GM19397 (cell line): ENCODE data around the gene PELO.
A peak's percentile ranks its signal among the peaks of the same experiment; 100 is the strongest.
"Not testable (repeated sequence)": the region's sequence is repeated elsewhere in the genome, so short reads cannot be mapped to it uniquely, and the experiment has no call there.

ENCODE experiments used
- ATAC-seq: cut with Tn5 transposase; IDR thresholded peaks from one replicate; pipeline ENCODE4 v1.9.1; 2021; ENCODE audit warnings: mild to moderate bottlenecking, moderate library complexity; ENCODE audit not compliant: unreplicated experiment

PELO gene, protein sequence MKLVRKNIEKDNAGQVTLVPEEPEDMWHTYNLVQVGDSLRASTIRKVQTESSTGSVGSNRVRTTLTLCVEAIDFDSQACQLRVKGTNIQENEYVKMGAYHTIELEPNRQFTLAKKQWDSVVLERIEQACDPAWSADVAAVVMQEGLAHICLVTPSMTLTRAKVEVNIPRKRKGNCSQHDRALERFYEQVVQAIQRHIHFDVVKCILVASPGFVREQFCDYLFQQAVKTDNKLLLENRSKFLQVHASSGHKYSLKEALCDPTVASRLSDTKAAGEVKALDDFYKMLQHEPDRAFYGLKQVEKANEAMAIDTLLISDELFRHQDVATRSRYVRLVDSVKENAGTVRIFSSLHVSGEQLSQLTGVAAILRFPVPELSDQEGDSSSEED

DNA sequence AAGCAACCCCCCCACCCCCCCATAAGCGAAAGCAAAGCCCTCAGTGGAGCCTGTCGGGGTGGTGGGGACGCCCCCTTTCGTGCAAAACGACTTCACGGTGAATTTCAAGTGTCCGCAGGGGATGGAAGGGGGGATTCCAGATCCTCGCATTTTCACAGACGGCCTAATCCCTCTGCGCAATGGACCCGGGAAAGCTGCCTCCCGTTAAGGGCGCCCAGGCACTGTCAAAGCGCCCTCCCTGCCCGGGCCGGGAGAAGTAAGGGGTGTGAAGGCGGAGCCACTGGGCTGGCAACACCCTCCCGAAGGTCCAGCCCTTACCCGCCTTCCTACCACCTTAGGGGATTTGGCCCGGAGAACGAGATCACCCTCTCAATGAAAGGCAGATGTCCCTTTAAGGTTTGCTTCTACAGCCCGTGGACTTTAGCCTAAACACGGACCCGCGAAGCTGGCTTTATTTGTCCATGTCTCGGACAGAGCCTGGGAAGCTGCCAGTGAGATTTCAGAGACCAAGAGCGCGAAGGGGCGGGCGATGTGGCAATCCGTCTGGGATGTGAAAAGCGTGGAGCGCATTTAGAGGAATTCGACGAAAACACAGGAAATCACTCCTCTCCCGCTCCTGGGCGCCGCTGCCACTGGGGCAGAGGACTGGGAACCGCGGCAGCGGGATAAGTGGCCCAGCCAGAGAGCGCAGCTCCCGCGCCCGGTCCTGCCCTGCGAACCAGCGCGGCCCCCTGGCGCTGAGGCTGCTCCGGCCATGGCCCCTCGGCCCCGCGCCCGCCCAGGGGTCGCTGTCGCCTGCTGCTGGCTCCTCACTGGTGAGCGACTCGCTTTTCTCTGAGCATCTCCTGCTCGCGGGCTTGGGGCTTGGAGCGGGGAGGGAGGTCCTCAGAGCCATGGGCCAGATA lies at the start of gene PELO, which contains the start of gene ITGA1:
Gene PELO, plus strand, starts transcription at position 317 of the 905 bp plus-strand sequence. CDS start 12,479 bp downstream, outside the sequence.
Gene ITGA1, plus strand, starts transcription at position 317 of the 905 bp plus-strand sequence. Its CDS starts 438 bp downstream, at position 755.
- peak; percentile 82 for ATAC-seq

GRCh38 chr5:52738095-52738506 lies 49.6 kb upstream of the PELO start:
- ATAC-seq = peak; percentile 57

- ATAC-seq = no peak
These were observed 47.7 kb upstream of the PELO start for GRCh38 chr5:52740007-52740406.

DNA sequence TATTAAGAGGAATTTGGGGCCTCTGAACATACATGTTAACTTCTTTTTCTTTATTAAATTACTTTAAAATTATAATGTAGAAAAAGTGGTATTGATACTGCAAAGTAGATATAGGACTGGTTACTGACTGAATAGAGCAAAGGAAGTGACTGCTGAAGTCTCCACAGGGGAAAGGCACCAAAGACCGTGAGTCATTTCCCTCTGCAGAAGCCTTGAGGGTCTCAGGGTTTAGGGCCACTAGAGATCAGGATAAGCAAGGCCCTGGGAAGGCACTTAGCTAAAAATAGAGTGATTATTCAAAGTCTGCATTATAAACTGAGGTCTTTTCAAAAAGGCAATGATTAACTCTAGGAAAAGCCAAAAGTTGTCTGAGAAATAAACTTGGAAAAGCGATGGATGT lies 44.7 kb upstream of the PELO start:
- no peak for ATAC-seq

GRCh38 chr5:52743529-52743928 lies 44.2 kb upstream of the PELO start:
- no peak for ATAC-seq

DNA sequence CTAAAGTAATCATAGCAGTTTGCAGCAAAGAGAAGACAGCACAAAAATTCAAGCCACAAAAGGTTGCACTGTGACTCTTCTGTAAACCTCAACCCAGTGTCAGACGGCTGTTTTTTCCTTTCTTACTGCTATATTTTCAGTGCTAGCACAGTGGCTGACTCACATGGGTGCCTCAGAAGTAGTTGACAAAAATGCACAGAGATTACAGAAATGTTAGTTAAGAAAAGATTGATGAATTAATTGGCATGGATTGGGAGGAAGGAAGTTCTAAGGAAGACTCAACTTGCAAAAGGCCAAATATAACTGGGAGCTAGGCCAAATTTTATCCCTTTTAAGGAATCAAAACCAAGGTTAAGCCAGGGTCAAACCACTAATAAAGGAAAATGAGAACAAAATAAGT lies 43.7 kb upstream of the PELO start:
- no peak for ATAC-seq

- ATAC-seq = not testable (repeated sequence)
These were observed 42.8 kb upstream of the PELO start for GRCh38 chr5:52744867-52745458.

- no peak for ATAC-seq
These were observed 41.2 kb upstream of the PELO start for GRCh38 chr5:52746539-52746938.

GRCh38 chr5:52748590-52748989 lies 39.1 kb upstream of the PELO start:
- ATAC-seq = no peak

- ATAC-seq = no peak
These were observed 38.0 kb upstream of the PELO start for GRCh38 chr5:52749666-52750065.

GRCh38 chr5:52751137-52751536 lies 36.6 kb upstream of the PELO start:
- no peak for ATAC-seq

DNA sequence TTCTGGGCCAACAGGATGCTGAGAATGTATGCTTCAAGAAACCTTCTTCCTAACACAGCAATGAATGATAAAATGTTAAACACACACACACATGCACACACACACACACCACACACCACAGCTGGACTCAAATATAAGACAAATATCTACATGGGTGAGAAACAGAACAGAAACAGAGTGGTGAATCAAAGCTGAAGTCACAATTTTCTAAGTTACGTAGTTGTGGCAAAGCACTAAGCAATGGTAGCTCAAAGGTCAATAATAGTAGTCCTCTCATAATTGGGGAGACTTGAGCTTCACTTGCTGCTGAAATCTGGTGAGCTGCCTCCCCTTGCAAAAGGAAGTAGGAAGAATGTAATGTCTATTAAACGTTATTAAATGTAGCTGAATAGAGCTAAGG lies 33.7 kb upstream of the PELO start:
- ATAC-seq = no peak

GRCh38 chr5:52757527-52757926 lies 30.2 kb upstream of the PELO start:
- no peak for ATAC-seq

DNA sequence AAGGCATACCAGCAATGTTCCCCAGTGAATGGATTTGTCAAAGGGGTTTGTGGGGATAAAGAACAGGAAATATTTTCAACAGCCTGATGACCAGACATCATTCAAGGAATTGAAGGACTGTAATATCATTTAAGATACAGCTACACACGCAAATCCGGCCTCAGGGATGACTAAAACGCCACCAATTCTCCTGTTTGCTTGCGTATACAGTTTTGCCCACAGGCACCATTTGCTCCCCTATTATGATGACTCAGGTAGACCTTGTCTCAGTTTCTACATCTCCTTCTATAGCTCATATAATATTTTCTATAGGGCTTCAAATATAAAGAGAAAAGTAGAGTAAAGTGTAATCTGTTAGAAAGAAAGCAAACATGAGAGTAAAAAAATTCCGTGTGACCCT lies 29.7 kb upstream of the PELO start:
- no peak for ATAC-seq

DNA sequence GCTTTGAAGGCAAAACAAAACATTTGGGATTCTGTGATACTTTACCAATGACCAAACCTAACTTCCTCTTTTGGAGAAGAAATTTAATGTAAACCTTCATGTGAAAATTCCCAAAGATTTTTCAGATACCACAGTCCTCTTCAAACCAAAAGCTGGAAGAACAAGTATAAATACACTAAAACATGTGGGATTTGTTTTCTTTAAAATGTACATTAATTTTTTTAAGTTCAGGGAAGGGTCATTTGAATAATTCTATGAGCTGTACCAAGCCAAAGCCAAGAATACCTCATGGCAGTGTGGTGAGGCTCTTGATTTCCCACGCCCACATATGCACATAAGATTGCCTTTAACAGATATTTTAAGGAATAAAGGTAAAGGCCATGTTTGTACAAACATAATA lies 28.4 kb upstream of the PELO start:
- ATAC-seq = no peak

GRCh38 chr5:52760695-52761366 lies 26.9 kb upstream of the PELO start:
- no peak for ATAC-seq

DNA sequence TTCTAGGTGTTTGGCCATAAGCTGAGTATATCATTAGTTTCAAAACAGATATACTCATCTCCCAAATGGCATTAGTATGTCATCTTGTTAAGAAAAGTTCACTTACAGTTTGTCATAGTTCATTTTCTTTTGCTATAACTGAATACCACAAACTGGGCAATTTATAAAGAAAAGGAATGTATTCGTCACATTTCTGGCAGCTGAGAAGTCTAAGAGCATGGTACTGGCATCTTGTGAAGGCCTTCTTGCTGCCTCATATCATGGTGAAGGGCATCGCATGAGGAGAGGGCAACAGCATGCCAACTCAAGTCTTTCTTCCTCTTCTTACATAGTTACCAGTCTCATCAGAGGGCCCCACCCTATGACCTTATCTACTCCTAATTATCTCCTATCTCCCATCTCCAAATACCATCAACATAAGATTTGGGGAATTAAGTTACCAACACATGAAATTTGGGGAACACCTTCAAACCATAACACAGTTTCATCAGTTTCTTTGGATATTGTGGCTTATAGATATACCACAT lies 20.4 kb upstream of the PELO start:
- ATAC-seq = no peak

- ATAC-seq = peak; percentile 34
These were observed 19.8 kb upstream of the PELO start for GRCh38 chr5:52767766-52768480.

DNA sequence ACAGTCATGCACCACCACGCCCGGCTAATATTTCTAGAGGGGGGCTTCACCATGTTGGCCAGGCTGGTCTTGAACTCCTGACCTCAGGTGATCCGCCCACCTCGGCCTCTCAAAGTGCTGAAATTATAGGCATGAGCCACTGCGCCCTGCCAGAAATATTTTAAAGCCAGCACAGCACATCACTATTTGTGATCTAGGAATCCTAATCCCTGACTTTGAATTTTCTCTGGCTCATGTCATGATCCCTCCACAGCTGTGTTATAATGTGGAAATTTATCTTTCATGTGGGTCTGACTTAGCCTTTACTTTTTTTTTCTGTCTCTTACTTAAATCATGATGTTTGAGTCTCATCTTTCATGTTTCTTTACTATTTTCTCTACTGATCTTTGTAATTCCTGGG lies 18.7 kb upstream of the PELO start:
- ATAC-seq = no peak
